HG03575 (cell line): Measurements from ENCODE around the gene MYH10.

Experiments used
- ATAC-seq: cut with Tn5 transposase; IDR thresholded peaks from one replicate; pipeline ENCODE4 v1.9.1; 2021; ENCODE audit not compliant: unreplicated experiment, insufficient number of reproducible peaks, low FRiP score; ENCODE audit errors: extremely low read depth

MYH10 gene

DNA sequence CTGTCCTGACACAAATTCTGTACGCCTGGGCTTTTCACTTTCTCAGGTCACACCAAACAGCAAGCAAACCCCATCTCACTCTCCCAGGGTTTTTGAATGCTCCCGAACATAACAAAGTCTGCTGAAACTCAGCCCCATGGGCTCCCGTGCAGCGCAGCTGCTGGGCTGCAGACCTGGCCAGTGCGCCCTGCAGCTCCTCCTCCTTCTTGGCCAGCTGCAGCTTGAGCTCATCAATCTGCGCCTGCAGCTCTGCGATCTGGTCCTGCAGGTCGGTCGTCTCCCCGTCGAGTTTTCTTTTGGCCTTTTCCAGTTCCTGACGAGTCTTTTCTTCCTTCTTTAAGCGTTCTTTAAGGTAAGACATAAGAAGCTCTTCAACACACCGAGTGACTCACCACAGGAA lies 124.4 kb downstream of the MYH10 start:
- no peak for ATAC-seq

- no peak for ATAC-seq
Measured at GRCh38 chr17:8504460-8505207, 125.9 kb downstream of the MYH10 start.

- no peak for ATAC-seq
Measured at GRCh38 chr17:8503807-8504206, 126.7 kb downstream of the MYH10 start.

DNA sequence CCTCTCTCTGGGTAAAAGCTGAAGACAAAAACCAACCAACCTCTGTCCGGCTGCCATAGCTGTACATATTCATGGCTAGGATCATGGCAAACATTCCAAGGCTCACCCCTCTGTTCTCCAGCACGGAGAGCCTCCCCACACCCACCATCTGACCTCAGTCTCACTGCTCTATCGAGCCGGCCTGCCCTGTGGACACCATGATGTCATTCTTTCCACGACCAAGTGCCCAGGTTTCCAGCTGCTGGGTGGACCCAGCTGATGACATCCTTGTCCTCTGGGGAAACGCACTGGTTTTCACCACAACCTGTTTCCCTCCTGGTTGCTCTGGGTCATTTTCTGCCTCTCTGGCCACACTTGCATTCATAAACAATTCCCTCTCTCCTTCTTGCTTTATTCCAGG lies 127.2 kb downstream of the MYH10 start:
- ATAC-seq: no peak

GRCh38 chr17:8502126-8502525 lies 128.4 kb downstream of the MYH10 start:
- no peak for ATAC-seq

GRCh38 chr17:8500609-8501008 lies 129.9 kb downstream of the MYH10 start:
- no peak for ATAC-seq

DNA sequence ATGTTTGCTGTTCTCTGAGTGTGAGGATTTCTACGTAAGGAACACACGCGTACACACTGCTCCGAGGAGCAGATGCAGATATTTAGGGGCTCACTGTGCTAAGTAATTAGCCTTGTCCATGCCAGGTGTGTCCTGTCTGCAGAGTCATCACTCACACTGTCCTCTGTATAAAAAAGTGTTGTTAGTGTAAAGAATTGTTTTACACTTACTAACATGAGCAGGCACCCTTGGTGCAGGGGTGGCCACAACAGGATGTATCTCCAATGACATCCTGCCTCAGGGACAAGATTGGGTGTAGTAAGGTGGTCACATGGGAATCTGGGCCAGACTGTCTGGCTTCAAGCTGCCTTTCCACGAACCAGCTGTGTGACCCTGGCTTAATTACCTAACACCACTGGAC lies 130.9 kb downstream of the MYH10 start:
- no peak for ATAC-seq

DNA sequence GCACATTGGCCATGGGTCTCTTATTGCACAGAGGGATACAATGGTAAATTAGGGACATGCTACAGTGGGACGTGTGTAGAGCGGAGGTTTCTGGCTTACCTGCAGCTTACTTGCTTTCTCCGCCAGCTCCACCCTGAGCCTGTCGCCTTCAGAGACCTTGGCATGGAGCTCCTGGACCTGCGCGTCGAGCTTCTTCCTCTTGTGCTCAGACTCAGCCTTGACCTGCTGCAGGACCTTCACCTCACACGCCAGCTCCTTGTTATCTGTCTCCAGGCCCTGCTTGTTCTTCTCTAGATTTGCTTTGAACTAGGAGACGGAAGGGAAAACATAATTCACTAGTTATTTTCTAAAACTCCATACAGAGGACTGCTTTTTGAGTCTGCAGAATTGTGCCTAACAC lies 131.4 kb downstream of the MYH10 start:
- ATAC-seq: no peak

- ATAC-seq: no peak
Measured at GRCh38 chr17:8496081-8496480, 134.4 kb downstream of the MYH10 start.

DNA sequence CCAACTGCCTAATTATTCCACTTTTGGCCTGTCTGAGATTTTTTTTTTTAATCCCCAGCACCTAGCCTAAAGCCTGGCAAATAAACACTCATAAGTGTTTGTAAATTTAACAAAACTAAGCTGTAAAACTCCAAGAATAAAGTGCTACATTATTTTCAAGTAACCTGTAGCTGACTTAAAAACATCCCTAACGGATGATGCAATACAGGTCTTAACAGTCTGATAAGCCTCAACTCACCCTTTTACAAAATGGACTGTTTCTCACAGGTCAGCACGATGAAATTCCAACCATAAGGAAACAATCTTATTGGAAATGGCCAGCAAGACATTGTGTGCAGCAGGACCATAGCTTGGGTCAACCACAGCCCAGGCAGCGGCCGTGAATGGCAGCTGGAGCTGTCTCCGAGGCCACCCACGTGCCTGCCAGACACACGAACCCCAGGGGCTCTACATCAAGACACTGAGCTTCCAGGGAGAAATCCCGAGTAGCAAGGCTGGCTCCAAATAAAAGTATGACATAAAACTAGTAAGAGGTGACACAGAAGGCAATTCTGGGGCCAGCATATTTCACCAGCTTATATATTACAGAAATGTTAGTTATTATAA lies 135.9 kb downstream of the MYH10 start:
- no peak for ATAC-seq

DNA sequence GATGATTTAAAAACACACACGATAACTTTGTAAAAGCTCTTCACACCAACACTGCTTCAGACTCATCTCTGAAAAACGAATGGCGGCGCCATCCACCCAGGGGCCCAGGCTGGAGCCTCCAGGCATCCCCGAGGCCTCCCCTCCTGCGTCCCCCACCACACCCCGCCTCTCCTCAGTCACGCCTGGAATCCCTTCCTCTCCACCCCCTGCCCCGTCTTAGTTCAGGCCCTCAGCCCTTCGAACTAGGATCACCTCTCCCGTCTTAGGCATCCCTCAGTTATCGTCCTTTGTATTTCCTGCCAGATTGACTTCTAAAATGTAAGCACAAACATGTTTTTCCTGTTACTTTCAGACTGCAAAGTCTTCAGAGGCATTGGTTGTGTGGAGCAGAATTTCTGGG lies 136.5 kb downstream of the MYH10 start:
- no peak for ATAC-seq

- no peak for ATAC-seq
Measured at GRCh38 chr17:8492121-8492520, 138.4 kb downstream of the MYH10 start.

DNA sequence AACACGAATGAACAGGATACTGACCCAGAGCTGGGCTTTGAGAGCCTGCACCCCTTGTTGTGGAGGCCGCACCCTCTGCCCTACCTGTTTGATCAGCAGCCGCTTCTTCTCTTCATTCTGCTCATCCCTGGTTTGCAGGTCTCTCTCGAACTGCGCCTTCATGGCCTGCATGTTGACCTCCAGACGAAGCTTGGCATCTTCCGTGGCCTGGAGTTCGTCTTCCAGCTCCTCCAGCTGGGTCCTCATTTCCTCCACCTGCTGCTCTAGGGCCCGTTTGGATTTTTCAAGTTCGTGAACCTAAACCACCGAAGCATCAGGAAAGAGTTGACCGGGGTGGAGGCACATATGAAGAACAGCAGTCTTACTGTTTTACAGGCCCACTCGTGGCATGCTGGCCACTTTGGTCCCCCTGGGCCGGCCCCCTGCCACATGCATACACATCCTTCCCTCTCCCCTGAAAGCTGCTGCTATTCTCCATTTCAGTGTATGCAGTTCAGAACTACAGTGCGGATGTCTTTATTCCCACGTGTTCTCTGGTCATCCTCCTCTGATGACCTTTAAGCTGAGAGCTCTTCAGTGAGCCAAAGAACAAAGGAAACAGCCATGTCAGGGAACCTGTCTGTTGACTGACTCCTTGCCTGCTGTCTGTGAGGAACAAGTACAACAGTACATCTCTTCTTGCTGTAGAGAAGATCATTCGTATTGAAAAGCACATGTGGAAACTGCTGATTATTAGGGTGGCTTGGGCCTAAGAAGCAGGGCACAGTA lies 140.1 kb downstream of the MYH10 start:
- no peak for ATAC-seq

DNA sequence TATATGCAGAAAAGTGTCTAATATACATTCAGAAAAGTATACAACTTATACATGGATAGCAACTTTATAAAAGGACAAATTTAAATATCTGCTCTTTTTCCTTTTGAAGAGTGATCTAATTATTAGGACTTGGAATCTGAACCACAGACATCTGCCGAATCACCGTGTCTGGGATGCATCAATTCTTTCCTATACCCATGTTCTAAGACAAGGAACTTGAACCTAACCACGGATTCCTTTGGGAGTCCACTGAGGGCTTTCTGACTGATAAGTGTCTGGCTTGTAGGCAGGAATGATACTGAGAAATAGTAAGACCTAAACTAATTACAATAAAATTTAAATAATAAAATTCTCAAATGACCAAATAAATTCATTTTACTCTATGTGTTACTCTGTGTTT lies 140.7 kb downstream of the MYH10 start:
- ATAC-seq: no peak

- no peak for ATAC-seq
Measured at GRCh38 chr17:8488901-8489300, 141.6 kb downstream of the MYH10 start.

DNA sequence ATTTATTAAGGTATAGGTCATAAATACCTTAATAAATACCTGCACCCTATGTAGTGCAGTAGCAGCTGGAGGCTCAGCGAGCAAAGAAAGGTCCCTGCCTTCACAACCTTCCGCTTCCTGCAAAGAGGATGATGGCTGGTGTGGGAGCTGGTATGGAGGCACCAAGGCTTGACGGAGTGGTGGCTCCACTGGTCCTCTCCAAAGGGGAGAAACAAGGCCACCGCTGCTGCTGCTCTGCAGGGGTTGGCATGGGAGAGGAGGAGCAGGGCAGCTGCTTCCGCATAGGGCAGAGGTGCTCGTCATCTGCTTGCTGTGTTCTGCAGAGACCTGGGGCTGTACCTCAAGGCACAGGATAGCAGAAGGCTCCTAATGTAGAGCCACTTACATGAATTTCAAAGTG lies 142.0 kb downstream of the MYH10 start:
- no peak for ATAC-seq

DNA sequence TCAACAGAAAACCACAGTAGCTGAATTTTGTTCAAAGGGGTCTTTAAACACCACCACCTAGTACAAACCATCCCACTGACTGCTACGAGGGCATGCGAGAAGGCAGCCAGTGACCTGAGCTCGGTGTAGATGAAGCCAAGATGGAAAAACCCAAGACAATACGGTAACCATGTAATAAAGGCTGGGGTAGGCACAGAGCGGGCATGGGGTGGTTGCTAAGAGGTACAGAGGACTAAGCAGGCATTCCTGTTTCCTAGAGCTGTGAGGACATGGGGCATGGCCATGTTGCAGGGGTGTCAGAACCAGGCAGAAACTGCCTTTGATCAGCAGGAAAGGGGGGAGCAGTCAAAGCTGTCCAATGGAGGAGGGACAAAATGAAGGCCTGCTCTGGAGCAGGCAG lies 142.8 kb downstream of the MYH10 start:
- no peak for ATAC-seq

DNA sequence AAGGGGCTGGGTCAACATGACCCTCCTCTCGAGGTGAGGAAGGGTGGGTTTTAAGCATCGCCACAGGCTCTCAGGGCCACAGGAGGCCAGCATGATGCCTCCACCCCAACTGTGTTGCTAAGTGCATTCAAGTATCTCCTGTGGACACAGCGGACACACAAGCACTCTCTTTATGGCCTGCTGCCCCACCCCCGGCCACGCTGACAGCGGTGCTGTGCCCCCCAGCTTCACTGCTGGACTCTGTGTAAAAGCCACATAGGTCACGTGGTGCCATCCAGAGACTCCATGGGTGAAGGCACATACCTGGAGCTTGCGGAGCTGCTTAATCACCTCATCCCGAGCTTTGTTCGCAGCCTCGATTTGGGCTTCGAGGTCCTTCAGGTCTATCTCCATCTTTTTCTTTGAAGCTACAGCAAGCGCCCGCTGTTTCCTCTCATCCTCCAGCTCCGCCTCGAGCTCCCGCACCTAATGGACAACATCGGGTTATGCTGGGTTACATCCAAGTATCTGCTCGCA lies 143.3 kb downstream of the MYH10 start:
- no peak for ATAC-seq

DNA sequence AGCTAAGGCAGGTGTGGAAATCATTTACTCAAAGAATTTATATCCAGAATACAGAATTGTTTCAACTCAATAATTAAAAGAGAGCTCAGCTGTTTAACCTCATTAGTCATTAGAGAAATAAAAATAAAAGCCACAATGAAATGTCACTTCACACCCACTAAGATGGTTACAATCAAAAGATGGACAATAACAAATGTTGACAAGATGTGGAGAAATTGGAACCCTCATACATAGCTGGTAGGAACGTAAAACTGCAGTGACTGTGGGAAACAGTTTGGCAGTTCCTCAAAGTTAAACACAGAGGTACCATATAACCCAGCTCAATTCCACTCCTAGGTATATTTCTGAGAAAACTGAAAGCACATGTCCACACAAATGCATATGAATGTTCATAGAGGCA lies 145.0 kb downstream of the MYH10 start:
- ATAC-seq: no peak

DNA sequence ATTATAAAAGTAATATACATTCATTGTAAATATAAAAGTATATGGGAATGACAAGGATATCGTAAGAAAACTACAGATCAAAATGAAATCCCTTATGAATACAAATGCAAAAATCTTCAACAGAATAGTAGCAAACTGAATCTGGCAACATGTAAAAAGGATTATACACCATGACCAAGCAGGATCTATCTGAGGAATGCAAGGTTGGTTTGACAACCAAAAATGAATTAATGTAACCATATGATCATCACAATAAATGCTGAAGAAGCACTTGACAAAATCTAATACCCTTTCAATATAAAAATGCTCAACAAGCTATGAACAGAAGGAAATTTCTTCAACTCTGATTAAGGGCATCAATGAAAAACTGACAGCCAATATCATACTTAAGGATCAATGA lies 146.1 kb downstream of the MYH10 start:
- ATAC-seq: no peak
